ENCODE measurements around the gene TP63. TPM values are rescaled to one million over a fixed set of nuclear protein-coding genes. Genes with fewer than 3 reads are reported as not detected.

The TP63 gene
- polyA plus RNA-seq, 1 experiment = not detected

- CTCF ChIA-PET = interaction anchor here (1.0 to 1.4 kb wide), 2 partner anchors 10 to 11 kb away, joined by 3 read pairs; no protein-coding TSS in a partner anchor
- no peaks in the 10 kb centered on the region for H3K27me3 ChIP-seq (ENCODE audit: control insufficient read depth, insufficient read depth, low read length)
Observed at GRCh38 chr3:189688262-189688661, 57.1 kb downstream of the TP63 start.

GRCh38 chr3:189689625-189690024 is 58.4 kb downstream of the TP63 start:
- no peak for TF ChIP-seq CTCF (IDR thresholded peaks at IDR 0.05; ENCODE audit: insufficient read depth, low read depth, low read length)
- Histone ChIP-seq H3K4me3 (ENCODE audit: low read depth, low read length) (no peak overlapping the region), H3K27me3 (ENCODE audit: control insufficient read depth, insufficient read depth, low read length) (no peaks in the 10 kb centered on the region), H3K36me3 (ENCODE audit: control insufficient read depth, insufficient read depth, low read length) (no peaks in the 10 kb centered on the region)
- POLR2A ChIA-PET = no interaction called here
- no peak for DNase-seq (ENCODE audit: low read depth)
- CTCF ChIA-PET = no interaction called here

More at GRCh38 chr3:189688262-189688661, 57.1 kb downstream of the TP63 start:
- POLR2A ChIA-PET = no interaction called here
- Histone ChIP-seq H3K36me3 (ENCODE audit: control insufficient read depth, insufficient read depth, low read length) (no peaks in the 10 kb centered on the region), H3K4me3 (ENCODE audit: low read depth, low read length) (no peak overlapping the region)
- DNase-seq (ENCODE audit: low read depth) = no peak
- TF ChIP-seq CTCF (IDR thresholded peaks at IDR 0.05; ENCODE audit: insufficient read depth, low read depth, low read length) = no peak

DNA sequence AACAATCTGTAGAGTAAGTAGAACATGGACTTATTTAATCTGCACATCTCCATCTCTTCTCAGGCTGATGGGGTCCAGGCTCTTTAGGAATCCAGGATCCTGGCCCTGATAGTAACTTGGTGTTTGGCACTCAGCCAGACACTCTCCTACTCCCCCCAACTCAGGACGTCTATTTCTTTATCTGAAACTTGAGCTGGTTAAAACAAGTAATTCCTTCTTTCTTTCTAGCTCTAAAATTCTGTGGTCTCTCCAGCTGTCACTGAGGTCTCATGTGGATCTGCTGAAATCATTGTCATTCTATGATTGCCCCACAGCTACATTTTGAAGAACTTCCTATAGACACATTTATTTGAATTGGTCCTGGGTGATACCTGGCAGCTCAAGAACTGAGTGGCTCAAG is 59.0 kb downstream of the TP63 start:
- Histone ChIP-seq H3K4me3 (ENCODE audit: low read depth, low read length) (no peak overlapping the region), H3K27me3 (ENCODE audit: control insufficient read depth, insufficient read depth, low read length) (no peaks in the 10 kb centered on the region), H3K36me3 (ENCODE audit: control insufficient read depth, insufficient read depth, low read length) (no peaks in the 10 kb centered on the region)
- no peak for DNase-seq (ENCODE audit: low read depth)
- ChIA-PET CTCF (no interaction called here), POLR2A (no interaction called here)
- TF ChIP-seq CTCF (IDR thresholded peaks at IDR 0.05; ENCODE audit: insufficient read depth, low read depth, low read length) = no peak

- no peak for TF ChIP-seq CTCF (IDR thresholded peaks at IDR 0.05; ENCODE audit: insufficient read depth, low read depth, low read length)
- Histone ChIP-seq H3K4me3 (ENCODE audit: low read depth, low read length) (no peak overlapping the region), H3K27me3 (ENCODE audit: control insufficient read depth, insufficient read depth, low read length) (no peaks in the 10 kb centered on the region), H3K36me3 (ENCODE audit: control insufficient read depth, insufficient read depth, low read length) (no peaks in the 10 kb centered on the region)
- CTCF ChIA-PET = no interaction called here
- DNase-seq (ENCODE audit: low read depth) = no peak
- POLR2A ChIA-PET = no interaction called here
Observed at GRCh38 chr3:189690672-189691071, 59.5 kb downstream of the TP63 start.

- no peak overlapping the region for H3K4me3 ChIP-seq (ENCODE audit: low read depth, low read length)
- no peaks in the 10 kb centered on the region for H3K27me3 ChIP-seq (ENCODE audit: control insufficient read depth, insufficient read depth, low read length)
- H3K36me3 ChIP-seq (ENCODE audit: control insufficient read depth, insufficient read depth, low read length) = no peaks in the 10 kb centered on the region
- ChIA-PET CTCF (no interaction called here), POLR2A (no interaction called here)
- no peak for TF ChIP-seq CTCF (IDR thresholded peaks at IDR 0.05; ENCODE audit: insufficient read depth, low read depth, low read length)
- no peak for DNase-seq (ENCODE audit: low read depth)
Observed at GRCh38 chr3:189695400-189695799, 64.2 kb downstream of the TP63 start.
